K562 (cell line): ENCODE measurements around the gene TCTN3. TPM values are rescaled to one million over a fixed set of nuclear protein-coding genes. Genes with fewer than 3 reads are reported as not detected.

Experiments used
- ATAC-seq: fragments of 200-7000 bp; cut with Tn5 transposase; 3 replicates; pipeline ENCODE4 v1.9.1; 2020; ENCODE audit warnings: moderate library complexity
- BruUV-seq: library from RNA; stranded (reverse); fragments of 400-500 nt; replicated peaks from 2 replicates; lab custom pipeline; 2021; lab: Mats Ljungman, UMichigan
- CTCF ChIA-PET: fragments of 300-600 bp; formaldehyde crosslinking; extraction: SDS; loops from one replicate; lab custom pipeline; 2021; ENCODE audit warnings: low intra/inter-chr PET ratio; lab: Yijun Ruan, JAX
- POLR2A ChIA-PET: fragments of 300-600, 350-650 bp; sonication (Branson Sonifier 250); formaldehyde crosslinking; extraction: SDS; loops from one replicate; lab custom pipeline; 2021; ENCODE audit warnings: antibody characterized with exemption, inconsistent platforms; lab: Yijun Ruan, JAX
- DNase-seq, 4 experiments: peaks; one replicate each; pipeline versions ENCODE4 v3.0.0 to v3.0.0-alpha.2; 2011 to 2018; ENCODE audit warnings: low spot score in 3 of 4, mixed read lengths in 3 of 4; ENCODE audit errors: extremely low read depth in 1 of 4
- FAIRE-seq: peaks from 2 replicates; lab custom pipeline; 2011; peaks lifted over from hg19 to GRCh38; lab: Jason Lieb, UNC
- H2AFZ ChIP-seq: 2 replicates; pipeline ENCODE4 v1.6.0; 2011; ENCODE audit warnings: low read depth, low read length, control low read depth, inconsistent platforms
- H3K27ac ChIP-seq: fragments of 200-600 bp; 3 replicates; pipeline ENCODE4 v1.8.0; 2011; ENCODE audit warnings: low read depth, mild to moderate bottlenecking, control low read depth, inconsistent platforms, low read length, moderate library complexity, mixed read lengths; ENCODE audit errors: extremely low read depth
- H3K27me3 ChIP-seq, 2 experiments: fragments of 300-600 bp in 1 of 2; 2 replicates in 1 of 2; 3 replicates in 1 of 2; pipeline versions ENCODE4 v1.6.0 to v1.8.0; 2011; ENCODE audit warnings: inconsistent platforms in 2 of 2, low read length in 2 of 2, mild to moderate bottlenecking in 1 of 2, mixed read lengths in 1 of 2, moderate library complexity in 1 of 2; ENCODE audit not compliant: control insufficient read depth in 2 of 2, insufficient read depth in 2 of 2
- H3K36me3 ChIP-seq: fragments of 300-600 bp; 3 replicates; pipeline ENCODE4 v1.8.0; 2011; ENCODE audit warnings: mild to moderate bottlenecking, low read length, inconsistent platforms; ENCODE audit not compliant: control insufficient read depth, insufficient read depth
- H3K4me1 ChIP-seq, 2 experiments: fragments of 200-600 bp in 1 of 2; replicated peaks in 1 of 2; 2 replicates in 1 of 2; 3 replicates in 1 of 2; pipeline versions ENCODE4 v1.5.1 to v1.8.0; 2011; ENCODE audit warnings: inconsistent platforms in 2 of 2, low read length in 2 of 2, mild to moderate bottlenecking in 1 of 2, mixed read lengths in 1 of 2, moderate library complexity in 1 of 2; ENCODE audit not compliant: control insufficient read depth in 2 of 2, insufficient read depth in 2 of 2
- H3K4me2 ChIP-seq: 2 replicates; pipeline ENCODE4 v1.6.1; 2011; ENCODE audit warnings: low read length, control low read depth, inconsistent platforms, mixed read lengths; ENCODE audit not compliant: insufficient read depth
- H3K4me3 ChIP-seq: fragments of 200-600 bp; sonication (generic), shearing (Covaris generic); 2 replicates; pipeline ENCODE4 v1.5.1; 2016; ENCODE audit warnings: control low read depth, inconsistent platforms
- H3K79me2 ChIP-seq: fragments of 200-600 bp; 3 replicates; pipeline ENCODE4 v1.8.0; 2011; ENCODE audit warnings: low read length, inconsistent platforms; ENCODE audit not compliant: control insufficient read depth, insufficient read depth
- H3K9ac ChIP-seq, 2 experiments: 2 replicates each; pipeline versions ENCODE4 v1.6.0 to v1.6.1; 2011; ENCODE audit warnings: low read depth in 2 of 2, low read length in 2 of 2, control low read depth in 1 of 2, inconsistent platforms in 1 of 2, mild to moderate bottlenecking in 1 of 2, mixed read lengths in 1 of 2; ENCODE audit not compliant: insufficient read depth in 1 of 2
- H3K9me1 ChIP-seq: one replicate; pipeline ENCODE4 v1.6.0; 2011; ENCODE audit warnings: inconsistent platforms, mild to moderate bottlenecking, low read length, moderate library complexity; ENCODE audit not compliant: control insufficient read depth, insufficient read depth
- H3K9me3 ChIP-seq: replicated peaks from 2 replicates; pipeline ENCODE4 v1.5.1; 2011; ENCODE audit warnings: low read depth, low read length, inconsistent platforms; ENCODE audit not compliant: control insufficient read depth, insufficient read depth
- H4K20me1 ChIP-seq: replicated peaks from 2 replicates; pipeline ENCODE4 v1.6.1; 2011; ENCODE audit warnings: low read length, inconsistent platforms, mixed read lengths; ENCODE audit not compliant: control insufficient read depth, insufficient read depth
- ATF7 ChIP-seq: fragments of 450-650 bp; IDR thresholded peaks from 2 replicates; pipeline ENCODE4 v1.7.1; 2014; ENCODE audit warnings: mild to moderate bottlenecking, moderate library complexity
- C11orf30 ChIP-seq: fragments of 450-650 bp; IDR thresholded peaks from 2 replicates; pipeline ENCODE4 v1.6.1; 2016; ENCODE audit warnings: low read depth, mild to moderate bottlenecking
- CEBPB ChIP-seq: fragments of 450-650 bp; IDR thresholded peaks from 2 replicates; pipeline ENCODE4 v1.6.1; 2016; ENCODE audit warnings: missing genetic modification characterization, missing compliant biosample characterization
- HNRNPH1 ChIP-seq: fragments of 200-400 bp; formaldehyde crosslinking; optimal IDR thresholded peaks from 2 replicates; pipeline ENCODE3; 2017; ENCODE audit warnings: low read depth, mild to moderate bottlenecking, low read length, moderate library complexity
- LEF1 ChIP-seq: fragments of 450-650 bp; IDR thresholded peaks from 2 replicates; pipeline ENCODE4 v1.6.1; 2016; ENCODE audit warnings: mild to moderate bottlenecking
- MAFF ChIP-seq: IDR thresholded peaks from 2 replicates; pipeline ENCODE4 v1.6.1; 2012; ENCODE audit warnings: low read length, improper control_type of control experiment
- MAFG ChIP-seq: fragments of 450-650 bp; conservative IDR thresholded peaks from 2 replicates; pipeline ENCODE4 v1.6.1; 2016; ENCODE audit warnings: missing genetic modification characterization, missing compliant biosample characterization
- MAFK ChIP-seq: IDR thresholded peaks from 2 replicates; pipeline ENCODE4 v1.6.1; 2011; ENCODE audit warnings: low read length, improper control_type of control experiment
- MYNN ChIP-seq, 2 experiments: sonication (generic); formaldehyde crosslinking in 1 of 2; IDR thresholded peaks; 2 replicates each; pipeline versions ENCODE4 v1.5.0 to v1.6.1; 2016 to 2020; ENCODE audit warnings: antibody characterized with exemption in 1 of 2, missing genetic modification reagents in 1 of 2
- ZNF23 ChIP-seq: fragments of 250-450 bp; sonication (Bioruptor Pico); IDR thresholded peaks from 2 replicates; pipeline ENCODE4 v1.4.0; 2020; ENCODE audit warnings: mild to moderate bottlenecking
- ZNF316 ChIP-seq: fragments of 450-650 bp; IDR thresholded peaks from 2 replicates; pipeline ENCODE4 v1.6.1; 2016
- WGBS: fragments of 100-300 bp; shearing (Covaris generic); methylation state at CpG from one replicate; pipeline ENCODE4 v1.1.6; 2016; ENCODE audit warnings: low coverage, mixed read lengths; ENCODE audit not compliant: insufficient coverage; ENCODE audit errors: missing lambda C conversion rate; 5-methylcytosine and 5-hydroxymethylcytosine counted together
- in situ Hi-C: fragments of 300-500 bp; cut with MboI; formaldehyde crosslinking; loops from 4 replicates; pipeline ENCODE4 v1.15.0; 2018; ENCODE audit warnings: inconsistent platforms, mixed read lengths
- intact Hi-C: fragments of 100-400 bp; cut with micrococcal nuclease; formaldehyde crosslinking; loops from 2 replicates; pipeline ENCODE4 v1.14.2; 2022
- polyA plus RNA-seq, 8 experiments: library from polyadenylated mRNA; depleted of rRNA in 4 of 8; stranded (reverse) in 5 of 8; unstranded in 3 of 8; fragments of >200 nt; fragmentation: Nextera tagmentation in 2 of 8; fragmentation: Illumina TruSeq in 1 of 8; extraction: Ambion mirVana in 2 of 8; extraction: Trizol in 1 of 8; gene quantifications; 2 replicates each; pipeline versions ENCODE4 v1.2.1 to v1.2.3, GENCODE V29; 2011 to 2014; ENCODE audit warnings: inconsistent platforms in 1 of 8, missing spikeins in 1 of 8
- total RNA-seq, 7 experiments: library from RNA; depleted of rRNA in 6 of 7; stranded (reverse); fragments of >200 nt in 6 of 7; fragmentation: Illumina TruSeq in 2 of 7; extraction: Trizol in 2 of 7; gene quantifications; 2 replicates each; pipeline versions ENCODE4 v1.2.1 to v1.2.3, GENCODE V29; 2011 to 2021; ENCODE audit warnings: low replicate concordance in 1 of 7
- TF ChIP-seq, protein P1 (sequence below): fragments of 250-450 bp; sonication (Bioruptor Pico); IDR thresholded peaks from 2 replicates; pipeline ENCODE4 v1.8.0; 2021; ENCODE audit warnings: borderline replicate concordance, mild to moderate bottlenecking, moderate library complexity; ENCODE audit not compliant: poor library complexity, severe bottlenecking
- TF ChIP-seq, protein P2 (sequence below): fragments of 250-450 bp; sonication (Bioruptor Pico); IDR thresholded peaks from 2 replicates; pipeline ENCODE4 v1.4.0; 2020; ENCODE audit warnings: borderline replicate concordance

TCTN3 gene
- total and polyA plus RNA-seq, 9 of the 15 experiments (the other 6 are each of a cell fraction or from before 2014, with no cell fraction given) = 10.4 to 25.8 (median 16.3) TPM

DNA sequence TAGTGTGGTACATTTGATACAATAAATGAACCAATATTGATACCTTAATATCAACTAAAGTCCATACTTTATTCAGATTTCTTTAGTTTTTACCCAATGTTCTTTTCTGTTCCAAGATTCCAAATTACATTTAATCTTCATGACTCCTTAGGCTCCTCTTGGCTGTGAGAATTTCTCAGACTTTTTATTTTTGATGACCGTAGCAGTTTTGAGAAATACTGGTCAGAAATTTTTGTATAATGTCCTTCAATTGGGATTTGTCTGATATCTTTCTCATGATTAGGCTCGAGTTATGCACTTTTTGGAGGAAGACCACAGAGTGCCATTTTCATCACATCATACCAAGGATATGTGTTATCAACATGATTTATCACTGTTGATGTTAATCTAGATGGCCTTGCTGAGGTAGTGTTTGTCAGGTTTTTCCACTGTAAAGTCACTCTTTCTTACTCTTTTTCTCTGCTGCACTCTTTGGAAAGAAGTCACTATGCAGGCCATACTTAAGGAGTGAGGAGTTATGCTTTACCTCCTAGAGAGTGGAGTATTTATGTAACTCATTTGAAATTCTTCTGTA lies 49.3 kb upstream of the TCTN3 start:
- H3K9ac ChIP-seq = no peak overlapping the region
- no peaks in the 10 kb centered on the region for H3K4me1 ChIP-seq
- FAIRE-seq (no peak), ATAC-seq (no peak), DNase-seq (no peak)
- in situ Hi-C loops (no loop called here), intact Hi-C loops (loop anchor here (5.0 kb wide), 2 partner anchors 51 to 99 kb away; partner anchors contain the start of gene TCTN3)
- no peak overlapping the region for H3K27ac ChIP-seq
- no peak overlapping the region for H2AFZ ChIP-seq
- H3K27me3 ChIP-seq = no peaks in the 10 kb centered on the region
- H3K36me3 ChIP-seq = no peaks in the 10 kb centered on the region
- TF ChIP-seq MAFF (peak; percentile 61), ZNF316 (peak; percentile 73), MAFK (peak; percentile 69), MAFG (tag) (0 out of 2 replicates have a peak, but pooled peaks have one; percentile 16), CEBPB (tag) (no peak), HNRNPH1 (no peak), LEF1 (no peak), C11orf30 (peak; percentile 37; the same call in 1 of the 2 replicates), MYNN (IDR thresholded peaks at IDR 0.05) (no peak), MYNN (CRISPR knock-in tag; IDR thresholded peaks at IDR 0.05) (no peak), ATF7 (no peak), ZNF23 (CRISPR knock-in tag) (no peak)
- TF ChIP-seq, protein P1, sequence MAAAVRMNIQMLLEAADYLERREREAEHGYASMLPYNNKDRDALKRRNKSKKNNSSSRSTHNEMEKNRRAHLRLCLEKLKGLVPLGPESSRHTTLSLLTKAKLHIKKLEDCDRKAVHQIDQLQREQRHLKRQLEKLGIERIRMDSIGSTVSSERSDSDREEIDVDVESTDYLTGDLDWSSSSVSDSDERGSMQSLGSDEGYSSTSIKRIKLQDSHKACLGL = no peak
- TF ChIP-seq, protein P2, sequence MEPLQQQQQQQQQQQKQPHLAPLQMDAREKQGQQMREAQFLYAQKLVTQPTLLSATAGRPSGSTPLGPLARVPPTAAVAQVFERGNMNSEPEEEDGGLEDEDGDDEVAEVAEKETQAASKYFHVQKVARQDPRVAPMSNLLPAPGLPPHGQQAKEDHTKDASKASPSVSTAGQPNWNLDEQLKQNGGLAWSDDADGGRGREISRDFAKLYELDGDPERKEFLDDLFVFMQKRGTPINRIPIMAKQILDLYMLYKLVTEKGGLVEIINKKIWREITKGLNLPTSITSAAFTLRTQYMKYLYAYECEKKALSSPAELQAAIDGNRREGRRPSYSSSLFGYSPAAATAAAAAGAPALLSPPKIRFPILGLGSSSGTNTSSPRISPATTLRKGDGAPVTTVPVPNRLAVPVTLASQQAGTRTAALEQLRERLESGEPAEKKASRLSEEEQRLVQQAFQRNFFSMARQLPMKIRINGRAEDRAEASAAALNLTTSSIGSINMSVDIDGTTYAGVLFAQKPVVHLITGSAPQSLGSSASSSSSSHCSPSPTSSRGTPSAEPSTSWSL (CRISPR knock-in tag) = no peak
- H3K9me3 ChIP-seq = no peaks in the 10 kb centered on the region
- BruUV-seq = no TSS peak
- H3K4me2 ChIP-seq = no peak overlapping the region
- H3K79me2 ChIP-seq = no peaks in the 10 kb centered on the region
- ChIA-PET POLR2A (no interaction called here), CTCF (no interaction called here)
- H3K4me3 ChIP-seq = no peak overlapping the region
- H4K20me1 ChIP-seq = no peaks in the 10 kb centered on the region
- H3K9me1 ChIP-seq = no peaks in the 10 kb centered on the region
- 25% methylated on average over 2 of the region's 2 CpGs for WGBS
